Measurements from ENCODE around the gene THAP2. TPM values are rescaled to one million over a fixed set of nuclear protein-coding genes. Genes with fewer than 3 reads are reported as not detected.
"Not testable (repeated sequence)": the region's sequence is repeated elsewhere in the genome, so short reads cannot be mapped to it uniquely, and the experiment has no call there.

The THAP2 gene
- total RNA-seq, 1 donor from 2014 or later, result 4.9 TPM

DNA sequence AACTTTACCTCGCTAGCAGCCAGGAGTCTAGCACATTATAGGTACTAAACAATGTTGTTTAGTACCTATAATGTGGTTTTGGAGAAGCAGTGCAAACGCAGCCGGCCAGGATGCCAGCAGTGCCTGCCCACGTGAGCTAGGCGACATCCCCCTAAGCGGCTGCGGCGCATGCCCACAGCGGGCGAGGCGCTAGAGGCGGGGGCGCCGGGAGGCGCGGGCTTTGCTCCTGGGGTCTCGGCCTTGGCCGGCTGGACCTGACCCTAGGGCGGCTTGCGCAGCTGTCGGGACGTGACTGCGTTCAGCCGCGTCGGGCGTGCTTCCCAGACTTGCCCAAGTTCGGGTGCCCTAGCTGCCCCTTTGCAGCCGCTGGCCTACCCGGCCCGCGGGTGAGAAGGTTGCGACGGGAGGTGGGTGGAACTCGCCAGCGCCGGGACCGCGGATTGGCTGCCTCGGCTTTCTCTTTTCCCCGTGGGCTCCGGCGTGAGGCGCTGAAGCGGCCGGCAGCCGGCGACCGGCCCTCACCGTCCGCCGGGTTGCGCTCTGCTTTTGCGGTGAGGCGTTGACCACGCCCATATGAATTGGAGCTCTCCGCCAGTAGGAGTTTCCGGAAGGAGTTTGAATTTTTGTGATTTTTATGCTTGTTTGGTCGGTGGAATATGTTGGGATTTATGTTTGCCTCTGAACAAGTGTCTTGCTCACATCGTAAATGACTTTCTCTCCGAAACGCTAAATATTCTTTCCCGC is 22.0 kb downstream of the THAP2 start, which contains the start of gene TMEM19:
TMEM19 (plus strand) TSS at position 169 of the 744 bp plus-strand sequence. CDS start 599 bp downstream, outside the sequence.
- ATAC-seq, result peak; percentile 99
- Histone ChIP-seq H3K4me1 (peaks cover 10% of the 10 kb centered on the region), H3K36me3 (peaks cover 5% of the 10 kb centered on the region), H3K4me3 (peak within 1 kb of the TSS; percentile 63), H3K27ac (peak within 1 kb of the TSS; percentile 85), H3K27me3 (no peaks in the 10 kb centered on the region), H3K9me3 (no peaks in the 10 kb centered on the region)
- TF ChIP-seq, protein P1, sequence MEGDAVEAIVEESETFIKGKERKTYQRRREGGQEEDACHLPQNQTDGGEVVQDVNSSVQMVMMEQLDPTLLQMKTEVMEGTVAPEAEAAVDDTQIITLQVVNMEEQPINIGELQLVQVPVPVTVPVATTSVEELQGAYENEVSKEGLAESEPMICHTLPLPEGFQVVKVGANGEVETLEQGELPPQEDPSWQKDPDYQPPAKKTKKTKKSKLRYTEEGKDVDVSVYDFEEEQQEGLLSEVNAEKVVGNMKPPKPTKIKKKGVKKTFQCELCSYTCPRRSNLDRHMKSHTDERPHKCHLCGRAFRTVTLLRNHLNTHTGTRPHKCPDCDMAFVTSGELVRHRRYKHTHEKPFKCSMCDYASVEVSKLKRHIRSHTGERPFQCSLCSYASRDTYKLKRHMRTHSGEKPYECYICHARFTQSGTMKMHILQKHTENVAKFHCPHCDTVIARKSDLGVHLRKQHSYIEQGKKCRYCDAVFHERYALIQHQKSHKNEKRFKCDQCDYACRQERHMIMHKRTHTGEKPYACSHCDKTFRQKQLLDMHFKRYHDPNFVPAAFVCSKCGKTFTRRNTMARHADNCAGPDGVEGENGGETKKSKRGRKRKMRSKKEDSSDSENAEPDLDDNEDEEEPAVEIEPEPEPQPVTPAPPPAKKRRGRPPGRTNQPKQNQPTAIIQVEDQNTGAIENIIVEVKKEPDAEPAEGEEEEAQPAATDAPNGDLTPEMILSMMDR (IDR thresholded peaks at IDR 0.05), result no peak
- intact Hi-C loops (cut with DNase I), result no loop called here
- peak; percentile 97 for DNase-seq

DNA sequence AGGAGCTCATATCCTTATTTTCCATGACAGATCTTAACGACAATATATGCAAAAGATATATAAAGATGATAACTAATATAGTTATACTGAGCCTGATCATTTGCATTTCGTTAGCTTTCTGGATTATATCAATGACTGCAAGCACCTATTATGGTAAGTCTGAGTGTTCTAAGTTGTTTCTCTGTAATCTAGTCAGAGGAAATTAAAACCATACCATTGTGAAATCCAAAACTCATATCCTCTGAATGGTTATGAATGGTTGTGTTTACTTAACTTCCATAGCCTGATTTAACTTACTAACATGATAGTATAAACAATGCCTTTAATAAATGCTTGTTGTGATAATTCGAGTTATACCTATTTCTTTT is 22.5 kb downstream of the THAP2 start:
- peaks cover 10% of the 10 kb centered on the region for H3K4me1 ChIP-seq
- peak overlapping the region; percentile 63 for H3K4me3 ChIP-seq
- TF ChIP-seq, protein P1 (IDR thresholded peaks at IDR 0.05), result no peak
- H3K27me3 ChIP-seq, result no peaks in the 10 kb centered on the region
- no peaks in the 10 kb centered on the region for H3K9me3 ChIP-seq
- peak overlapping the region; percentile 85 for H3K27ac ChIP-seq
- peaks cover 5% of the 10 kb centered on the region for H3K36me3 ChIP-seq
- intact Hi-C loops (cut with DNase I), result no loop called here
- no peak for DNase-seq
- ATAC-seq, result no peak

DNA sequence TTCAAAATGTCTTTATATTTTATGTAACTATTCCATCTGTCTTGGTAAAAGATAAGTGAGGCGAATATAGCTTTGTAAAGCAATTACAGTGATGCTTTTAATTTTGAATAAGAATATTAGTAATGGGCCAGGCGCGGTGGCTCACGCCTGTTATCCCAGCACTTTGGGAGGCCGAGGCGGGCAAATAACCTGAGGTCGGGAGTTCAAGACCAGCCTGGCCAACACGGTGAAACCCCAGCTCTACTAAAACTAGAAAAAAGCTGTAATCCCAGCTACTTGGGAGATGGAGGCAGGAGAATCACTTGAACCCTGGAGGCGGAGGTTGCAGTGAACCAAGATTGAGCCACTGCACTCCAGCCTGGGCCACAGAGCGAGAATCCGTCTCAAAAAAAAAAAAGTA is 23.1 kb downstream of the THAP2 start:
- Histone ChIP-seq H3K4me1 (peaks cover 10% of the 10 kb centered on the region), H3K4me3 (peak overlapping the region; percentile 63)
- H3K27ac ChIP-seq; DNase-seq; H3K27me3 ChIP-seq; H3K36me3 ChIP-seq; H3K9me3 ChIP-seq; intact Hi-C loops (cut with DNase I); ATAC-seq: not testable (repeated sequence)

DNA sequence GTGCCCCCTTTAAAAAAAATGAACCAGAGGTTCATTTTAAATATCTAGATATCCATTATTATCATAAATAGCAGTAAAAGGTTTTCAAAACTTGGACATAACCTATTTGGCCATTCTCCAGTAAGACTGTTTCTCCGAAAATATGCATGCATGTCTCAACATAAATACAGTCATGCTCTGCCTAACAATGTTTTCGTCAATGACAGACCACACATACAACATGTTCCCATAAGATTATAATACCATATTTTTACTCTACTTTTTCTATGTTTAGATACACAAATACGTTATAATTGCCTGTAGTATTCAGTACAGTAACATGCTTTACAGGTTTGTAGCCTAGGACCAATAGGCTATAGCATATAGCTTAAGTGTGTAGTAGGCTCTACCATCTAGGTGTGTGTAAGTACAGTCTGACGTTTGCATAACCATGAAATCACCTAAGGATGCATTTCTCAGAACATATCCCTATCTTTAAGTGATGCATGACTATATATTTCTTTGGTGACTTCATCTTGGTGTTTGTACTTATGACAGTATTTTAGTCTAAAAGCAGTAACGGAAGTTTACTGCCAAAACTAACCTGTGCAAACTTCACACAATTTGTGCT is 25.0 kb downstream of the THAP2 start:
- ATAC-seq, result no peak
- H3K4me1 ChIP-seq, result peaks cover 10% of the 10 kb centered on the region
- peaks cover 5% of the 10 kb centered on the region for H3K36me3 ChIP-seq
- no peaks in the 10 kb centered on the region for H3K9me3 ChIP-seq
- no peaks in the 10 kb centered on the region for H3K27me3 ChIP-seq
- DNase-seq, result no peak
- TF ChIP-seq, protein P1 (IDR thresholded peaks at IDR 0.05), result no peak
- intact Hi-C loops (cut with DNase I), result no loop called here
- H3K27ac ChIP-seq, result no peak overlapping the region
- H3K4me3 ChIP-seq, result no peak overlapping the region

DNA sequence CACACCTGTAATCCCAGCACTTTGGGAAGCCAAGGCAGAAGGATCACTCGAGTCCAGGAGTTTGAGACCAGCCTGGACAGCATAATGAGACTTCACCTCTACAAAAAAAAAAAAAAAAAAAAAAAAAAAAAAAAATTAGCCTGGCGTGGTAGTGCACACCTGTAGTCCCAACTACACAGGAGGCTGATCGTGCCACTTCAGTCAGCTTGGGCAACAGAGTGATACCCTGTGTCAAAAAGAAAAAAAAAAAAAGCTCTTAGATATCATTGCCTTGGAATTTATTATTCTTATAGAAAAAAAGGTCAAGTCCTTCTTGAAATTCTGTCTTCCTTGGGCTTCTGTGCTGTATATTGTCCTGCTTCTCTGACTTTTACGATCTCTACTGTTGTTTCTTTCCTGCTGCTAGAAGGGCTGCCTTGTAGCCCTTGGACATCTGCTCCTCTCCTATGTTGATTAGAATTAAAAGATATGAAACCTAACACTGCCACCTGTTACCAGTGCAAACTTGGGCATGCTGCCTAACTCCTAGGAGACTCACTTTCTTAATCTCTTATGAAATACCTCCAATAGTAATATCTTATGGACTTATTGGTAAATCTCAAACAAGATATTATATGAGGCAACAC is 27.5 kb downstream of the THAP2 start:
- H3K4me1 ChIP-seq, result peaks cover 10% of the 10 kb centered on the region

More for the DNA sequence above, 27.5 kb downstream of the THAP2 start:
- TF ChIP-seq, protein P1 (IDR thresholded peaks at IDR 0.05), result no peak
- no peak for ATAC-seq
- Histone ChIP-seq H3K27ac (no peak overlapping the region), H3K4me3 (no peak overlapping the region), H3K9me3 (no peaks in the 10 kb centered on the region), H3K36me3 (peaks cover 9% of the 10 kb centered on the region), H3K27me3 (no peaks in the 10 kb centered on the region)
- no peak for DNase-seq
- intact Hi-C loops (cut with DNase I), result no loop called here

Measured in upper lobe of right lung (tissue), 1 donor.